Skeletal muscle cell (primary cell): ENCODE results near the gene PRSS37.
"Not testable (repeated sequence)": the region's sequence is repeated elsewhere in the genome, so short reads cannot be mapped to it uniquely, and the experiment has no call there.

ENCODE experiments used
- DNase-seq: peaks from one replicate; pipeline ENCODE4 v3.0.0-alpha.2; 2010; ENCODE audit warnings: low read depth
- H3K4me3 ChIP-seq: 2 replicates; pipeline ENCODE4 v1.5.1; 2011; ENCODE audit warnings: low read depth, mild to moderate bottlenecking, control low read depth, low read length, moderate library complexity

Gene PRSS37

GRCh38 chr7:141841385-141841784 is at the start of gene PRSS37:
TSS of gene PRSS37 (minus strand) at chr7:141841485. CDS start at chr7:141841049, 436 bp downstream.
- no peak for DNase-seq
- no peak within 1 kb of the TSS for H3K4me3 ChIP-seq

GRCh38 chr7:141889321-141889720 is 48.0 kb upstream of the PRSS37 start:
- no peak for DNase-seq
- H3K4me3 ChIP-seq, result no peak overlapping the region

GRCh38 chr7:141884539-141885225 is 43.4 kb upstream of the PRSS37 start:
- H3K4me3 ChIP-seq, result no peak overlapping the region
- DNase-seq, result no peak

DNA sequence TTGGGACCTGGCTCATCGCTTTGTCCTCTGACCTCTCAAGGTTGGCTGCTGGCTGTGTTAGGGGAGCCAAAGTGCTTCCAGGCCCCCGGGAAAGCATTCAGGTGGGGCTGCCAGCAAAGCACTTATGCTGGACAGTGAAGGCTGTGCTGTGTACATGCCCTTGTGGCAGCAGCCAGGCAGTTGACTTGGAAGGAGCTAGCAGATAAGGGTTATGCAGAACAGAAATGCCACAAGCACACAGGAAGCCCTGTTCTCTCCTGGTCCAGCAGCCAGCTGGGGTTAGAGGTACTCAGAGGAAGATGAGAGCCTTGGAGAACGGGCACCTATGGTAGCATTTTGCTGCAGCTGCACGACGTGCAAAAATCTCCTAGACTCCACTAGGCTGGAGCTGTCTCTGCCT is 39.7 kb upstream of the PRSS37 start:
- DNase-seq, result no peak
- no peak overlapping the region for H3K4me3 ChIP-seq

GRCh38 chr7:141877365-141877764 is 36.1 kb upstream of the PRSS37 start:
- no peak overlapping the region for H3K4me3 ChIP-seq
- no peak for DNase-seq

GRCh38 chr7:141876371-141876770 is 35.1 kb upstream of the PRSS37 start:
- H3K4me3 ChIP-seq, result no peak overlapping the region
- no peak for DNase-seq

GRCh38 chr7:141875453-141875852 is 34.2 kb upstream of the PRSS37 start:
- H3K4me3 ChIP-seq, result no peak overlapping the region
- DNase-seq, result no peak

DNA sequence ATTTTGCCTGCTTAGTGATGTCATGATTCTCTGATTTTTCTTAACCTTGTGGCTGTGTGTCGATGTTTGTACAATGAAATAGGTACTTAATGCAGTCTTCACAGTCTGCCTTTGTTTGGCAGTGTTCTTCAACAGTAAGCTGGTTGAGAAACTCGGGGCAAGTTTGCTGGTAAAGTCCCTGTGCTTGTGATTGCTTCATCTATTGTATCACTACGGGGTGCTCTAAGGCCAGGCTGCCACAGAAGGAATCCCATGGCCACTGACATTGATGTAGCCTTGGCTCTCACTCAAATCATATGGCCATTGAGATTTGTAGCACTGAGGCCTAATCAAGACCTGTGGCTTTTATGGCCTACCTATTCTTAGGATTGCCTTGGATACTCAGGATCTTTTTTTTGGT is 33.5 kb upstream of the PRSS37 start:
- no peak overlapping the region for H3K4me3 ChIP-seq
- no peak for DNase-seq

- no peak for DNase-seq
- no peak overlapping the region for H3K4me3 ChIP-seq
Observed at GRCh38 chr7:141872931-141873330, 31.6 kb upstream of the PRSS37 start.

DNA sequence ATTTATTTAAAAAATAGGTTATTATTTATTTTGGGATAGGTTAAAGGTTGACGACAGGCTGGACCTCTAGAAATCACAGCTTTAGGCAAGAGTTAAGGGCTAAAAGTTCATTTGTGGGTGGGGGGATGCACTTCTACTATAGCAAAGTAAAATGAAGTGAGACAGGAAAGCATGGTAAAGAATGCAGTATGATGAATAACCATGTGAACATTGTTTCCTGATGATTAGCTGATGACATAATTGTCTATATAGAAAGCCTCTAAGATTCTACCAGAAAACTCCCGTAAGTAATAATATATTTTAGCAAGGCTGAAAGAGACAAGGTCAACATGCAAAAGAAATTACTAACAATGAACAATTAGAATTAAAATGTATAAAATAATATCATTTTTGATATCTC is 25.7 kb upstream of the PRSS37 start:
- DNase-seq, result no peak
- H3K4me3 ChIP-seq, result no peak overlapping the region

- no peak overlapping the region for H3K4me3 ChIP-seq
- peak; percentile 25 for DNase-seq
Observed at GRCh38 chr7:141864765-141865447, 23.6 kb upstream of the PRSS37 start.

- no peak for DNase-seq
- H3K4me3 ChIP-seq, result no peak overlapping the region
Observed at GRCh38 chr7:141860207-141860606, 18.9 kb upstream of the PRSS37 start.

DNA sequence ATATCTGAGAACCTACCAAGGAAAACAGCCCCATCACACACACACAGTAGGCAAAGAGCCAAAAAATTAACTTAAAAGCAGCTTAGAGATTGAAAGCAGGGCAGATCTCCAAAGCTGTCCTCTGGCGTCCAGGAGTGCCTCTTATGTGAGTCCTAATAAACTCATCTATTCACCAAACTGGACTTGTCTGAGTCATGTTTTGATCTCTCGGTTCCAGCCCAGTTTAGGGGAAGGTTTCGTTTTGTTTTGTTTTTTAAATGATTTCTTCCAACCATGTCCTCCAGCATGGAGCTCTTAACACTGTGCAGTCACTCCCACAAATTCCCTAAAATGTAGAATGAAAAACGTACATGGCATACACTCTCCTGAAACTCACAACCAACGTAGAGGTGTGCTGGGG is 6.7 kb upstream of the PRSS37 start:
- H3K4me3 ChIP-seq, result no peak overlapping the region
- no peak for DNase-seq

- no peak for DNase-seq
- H3K4me3 ChIP-seq, result no peak overlapping the region
Observed at GRCh38 chr7:141844256-141844655, 3.0 kb upstream of the PRSS37 start.

- H3K4me3 ChIP-seq, result no peak overlapping the region
- no peak for DNase-seq
Observed at GRCh38 chr7:141842904-141843303, 1.6 kb upstream of the PRSS37 start.

- no peak overlapping the region for H3K4me3 ChIP-seq
- DNase-seq, result no peak
Observed at GRCh38 chr7:141840708-141841107, 577 bp downstream of the PRSS37 start.

- no peak for DNase-seq
- H3K4me3 ChIP-seq, result no peak overlapping the region
Observed at GRCh38 chr7:141839256-141839655, 2.0 kb downstream of the PRSS37 start.

GRCh38 chr7:141838581-141838980 is 2.7 kb downstream of the PRSS37 start:
- DNase-seq, result no peak

DNA sequence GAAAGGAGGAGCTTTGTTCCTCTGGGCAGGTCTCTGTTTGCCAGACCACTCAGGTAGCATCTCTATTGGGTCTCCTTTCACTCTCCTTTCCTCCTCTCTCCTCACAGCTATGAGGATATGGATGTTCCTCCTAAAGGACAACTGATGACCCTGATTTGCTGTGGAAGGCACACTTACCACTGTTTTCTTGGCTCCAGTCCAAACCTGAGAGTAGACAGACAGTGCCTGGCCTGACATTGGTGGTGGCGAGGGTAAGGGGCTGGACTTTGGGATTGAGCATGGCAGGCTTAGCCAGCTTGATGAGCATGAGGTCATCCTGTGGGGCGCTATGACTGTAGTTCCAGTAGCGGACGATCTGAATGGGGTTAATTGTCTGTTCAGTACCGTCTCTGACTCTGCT is 3.6 kb downstream of the PRSS37 start:
- no peak overlapping the region for H3K4me3 ChIP-seq
- no peak for DNase-seq

More at GRCh38 chr7:141838581-141838980, 2.7 kb downstream of the PRSS37 start:
- H3K4me3 ChIP-seq, result no peak overlapping the region

DNA sequence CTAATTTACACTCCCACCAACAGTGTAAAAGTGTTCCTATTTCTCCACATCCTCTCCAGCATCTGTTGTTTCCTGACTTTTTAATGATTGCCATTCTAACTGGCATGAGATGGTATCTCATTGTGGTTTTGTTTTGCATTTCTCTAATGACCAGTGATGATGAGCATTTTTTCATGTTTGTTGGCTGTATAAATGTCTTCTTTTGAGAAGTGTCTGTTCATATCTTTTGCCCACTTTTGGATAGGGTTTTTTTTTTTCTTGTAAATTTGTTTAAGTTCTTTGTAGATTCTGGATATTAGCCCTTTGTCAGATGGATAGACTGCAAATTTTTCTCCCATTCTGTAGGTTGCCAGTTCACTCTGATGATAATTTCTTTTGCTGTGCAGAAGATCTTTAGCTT is 18.9 kb downstream of the PRSS37 start:
- not testable (repeated sequence) for DNase-seq, H3K4me3 ChIP-seq

DNA sequence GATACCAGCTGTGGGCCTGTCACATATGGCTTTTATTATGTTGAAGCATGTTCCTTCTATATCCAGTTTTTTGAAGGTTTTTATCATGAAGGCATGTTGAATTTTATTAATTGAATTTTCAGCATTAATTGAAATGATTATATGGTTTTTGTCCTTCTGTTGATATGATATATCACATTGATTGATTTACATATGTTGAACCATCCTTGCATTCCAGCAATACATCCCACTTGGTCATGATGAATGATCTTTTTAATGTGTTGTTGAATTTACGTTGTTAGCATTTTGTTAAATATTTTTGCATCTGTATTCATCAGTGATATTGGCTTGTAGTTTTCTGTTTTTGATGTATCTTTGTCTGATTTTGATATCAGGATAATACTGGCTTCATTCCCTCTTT is 21.2 kb downstream of the PRSS37 start:
- H3K4me3 ChIP-seq, result no peak overlapping the region
- no peak for DNase-seq
